IMR-90 (cell line): Measurements from ENCODE around the gene PCSK2. TPM values are rescaled to one million over a fixed set of nuclear protein-coding genes. Genes with fewer than 3 reads are reported as not detected.

Experiments used
- ATAC-seq: fragments of 200-7000 bp; cut with Tn5 transposase; 2 replicates; pipeline ENCODE4 v1.9.1; 2020; ENCODE audit warnings: low read depth, mild to moderate bottlenecking, moderate library complexity
- BruUV-seq: library from RNA; stranded (reverse); fragments of 400-500 nt; replicated peaks from 2 replicates; lab custom pipeline; 2021; lab: Mats Ljungman, UMichigan
- CTCF ChIA-PET: fragments of 300-600 bp; formaldehyde crosslinking; extraction: SDS; loops from one replicate; lab custom pipeline; 2021; ENCODE audit warnings: antibody characterized with exemption; lab: Yijun Ruan, JAX
- POLR2A ChIA-PET: fragments of 300-600 bp; sonication (Branson Sonifier 250); formaldehyde crosslinking; loops from one replicate; lab custom pipeline; 2022; ENCODE audit warnings: antibody characterized with exemption; ENCODE audit not compliant: unreplicated experiment; lab: Charles Lee
- DNase-seq: peaks from one replicate; pipeline ENCODE4 v3.0.0; 2013
- H2AFZ ChIP-seq: replicated peaks from 2 replicates; pipeline ENCODE3; 2013; ENCODE audit warnings: low read length, mild to moderate bottlenecking; ENCODE audit not compliant: poor library complexity
- H2AK5ac ChIP-seq: 2 replicates; pipeline ENCODE4 v1.6.1; 2013; ENCODE audit warnings: low read depth, low read length, inconsistent platforms
- H2AK9ac ChIP-seq: replicated peaks from 2 replicates; pipeline ENCODE3; 2013; ENCODE audit warnings: mild to moderate bottlenecking, low read depth, low read length, moderate library complexity; ENCODE audit not compliant: poor library complexity
- H2BK120ac ChIP-seq: 2 replicates; pipeline ENCODE4 v1.6.1; 2013; ENCODE audit warnings: low read depth, low read length, inconsistent platforms
- H2BK15ac ChIP-seq: 3 replicates; pipeline ENCODE4 v1.6.1; 2013; ENCODE audit warnings: low read depth, low read length, inconsistent platforms
- H2BK20ac ChIP-seq: 2 replicates; pipeline ENCODE4 v1.6.1; 2013; ENCODE audit warnings: low read depth, mild to moderate bottlenecking, inconsistent platforms, low read length, moderate library complexity
- H2BK5ac ChIP-seq: 2 replicates; pipeline ENCODE4 v1.6.1; 2013; ENCODE audit warnings: mild to moderate bottlenecking, low read depth, low read length, inconsistent platforms; ENCODE audit not compliant: poor library complexity, severe bottlenecking
- H3K14ac ChIP-seq: replicated peaks from 2 replicates; pipeline ENCODE4 v1.6.1; 2013; ENCODE audit warnings: low read depth, low read length, inconsistent platforms
- H3K18ac ChIP-seq: 2 replicates; pipeline ENCODE4 v1.6.1; 2013; ENCODE audit warnings: low read depth, low read length, control low read depth
- H3K23ac ChIP-seq: 2 replicates; pipeline ENCODE4 v1.6.1; 2013; ENCODE audit warnings: low read depth, low read length, inconsistent platforms
- H3K27ac ChIP-seq: 2 replicates; pipeline ENCODE4 v1.5.1; 2013; ENCODE audit warnings: mild to moderate bottlenecking, control low read depth, low read length; ENCODE audit not compliant: insufficient read depth
- H3K27me3 ChIP-seq: 2 replicates; pipeline ENCODE4 v1.6.1; 2013; ENCODE audit warnings: low read length; ENCODE audit not compliant: control insufficient read depth, insufficient read depth
- H3K36me3 ChIP-seq: 2 replicates; pipeline ENCODE4 v1.6.1; 2013; ENCODE audit warnings: low read length, mixed read lengths; ENCODE audit not compliant: control insufficient read depth, insufficient read depth
- H3K4ac ChIP-seq: 2 replicates; pipeline ENCODE4 v1.6.1; 2013; ENCODE audit warnings: low read depth, low read length, inconsistent platforms
- H3K4me1 ChIP-seq: 2 replicates; pipeline ENCODE4 v1.6.1; 2013; ENCODE audit warnings: low read length, mixed read lengths; ENCODE audit not compliant: control insufficient read depth, insufficient read depth
- H3K4me2 ChIP-seq: 2 replicates; pipeline ENCODE4 v1.6.1; 2013; ENCODE audit warnings: low read depth, mild to moderate bottlenecking, control low read depth, low read length, moderate library complexity
- H3K4me3 ChIP-seq: 2 replicates; pipeline ENCODE4 v1.5.1; 2013; ENCODE audit warnings: low read depth, mild to moderate bottlenecking, control low read depth, low read length, moderate library complexity; ENCODE audit not compliant: insufficient read depth
- H3K56ac ChIP-seq: 2 replicates; pipeline ENCODE4 v1.6.1; 2013; ENCODE audit warnings: low read length, inconsistent platforms; ENCODE audit not compliant: insufficient read depth; ENCODE audit errors: extremely low read depth
- H3K79me1 ChIP-seq, 2 experiments: 2 replicates each; pipeline ENCODE4 v1.6.1; 2013; ENCODE audit warnings: low read length in 2 of 2, inconsistent platforms in 1 of 2, low read depth in 1 of 2
- H3K9ac ChIP-seq: 2 replicates; pipeline ENCODE4 v1.6.1; 2013; ENCODE audit warnings: low read depth, low read length, control low read depth
- H3K9me1 ChIP-seq: 2 replicates; pipeline ENCODE4 v1.6.1; 2013; ENCODE audit warnings: low read length, inconsistent platforms; ENCODE audit not compliant: insufficient read depth
- H3K9me3 ChIP-seq: 2 replicates; pipeline ENCODE4 v1.6.1; 2013; ENCODE audit warnings: low read length; ENCODE audit not compliant: control insufficient read depth, insufficient read depth
- H4K20me1 ChIP-seq: 2 replicates; pipeline ENCODE4 v1.6.1; 2013; ENCODE audit warnings: low read length, inconsistent platforms; ENCODE audit not compliant: insufficient read depth
- H4K5ac ChIP-seq: 2 replicates; pipeline ENCODE4 v1.6.1; 2013; ENCODE audit warnings: mild to moderate bottlenecking, low read depth, low read length, control low read depth
- H4K8ac ChIP-seq, 2 experiments: 2 replicates each; pipeline ENCODE4 v1.6.1; 2013; ENCODE audit warnings: low read depth in 2 of 2, low read length in 2 of 2, control low read depth in 1 of 2, inconsistent platforms in 1 of 2
- H4K91ac ChIP-seq: 2 replicates; pipeline ENCODE4 v1.6.1; 2013; ENCODE audit warnings: low read depth, low read length, inconsistent platforms; ENCODE audit not compliant: insufficient read depth
- FOS ChIP-seq: fragments of 150-350 bp; IDR thresholded peaks from 2 replicates; pipeline ENCODE4 v1.6.1; 2016; ENCODE audit warnings: low read depth, low read length
- MAFK ChIP-seq: IDR thresholded peaks from 2 replicates; pipeline ENCODE4 v1.6.1; 2012; ENCODE audit warnings: low read depth, low read length, improper control_type of control experiment
- MAZ ChIP-seq: IDR thresholded peaks from 2 replicates; pipeline ENCODE4 v1.6.1; 2012; ENCODE audit warnings: low read depth, mild to moderate bottlenecking, low read length, improper control_type of control experiment, moderate library complexity, borderline replicate concordance
- MXI1 ChIP-seq: IDR thresholded peaks from 2 replicates; pipeline ENCODE4 v1.6.1; 2012; ENCODE audit warnings: low read depth, mild to moderate bottlenecking, low read length, moderate library complexity, borderline replicate concordance
- NFE2L2 ChIP-seq: fragments of 150-350 bp; IDR thresholded peaks from 2 replicates; pipeline ENCODE4 v1.6.1; 2016; ENCODE audit warnings: low read depth, mild to moderate bottlenecking, low read length
- POLR2A ChIP-seq: IDR thresholded peaks from 2 replicates; pipeline ENCODE4 v1.6.1; 2012; ENCODE audit warnings: mild to moderate bottlenecking, low read depth, low read length
- USF2 ChIP-seq: fragments of 150-350 bp; IDR thresholded peaks from 2 replicates; pipeline ENCODE4 v1.6.1; 2017; ENCODE audit warnings: mild to moderate bottlenecking, antibody characterized with exemption, low read length, low read depth
- WGBS, 2 experiments: methylation state at CpG; one replicate each; pipeline versions ENCODE4 v1.1.5 to v1.1.7; 2013; ENCODE audit warnings: missing lambda C conversion rate in 2 of 2; ENCODE audit not compliant: insufficient read length in 1 of 2; ENCODE audit errors: extremely low coverage in 2 of 2; 5-methylcytosine and 5-hydroxymethylcytosine counted together
- dilution Hi-C: fragments of 300-500 bp; cut with HindIII; formaldehyde crosslinking; loops from one replicate; pipeline ENCODE4 v1.14.3; 2018; ENCODE audit warnings: low sequenced_read_pairs; ENCODE audit not compliant: unreplicated experiment
- in situ Hi-C: fragments of 300-500 bp; cut with MboI; formaldehyde crosslinking; loops from 3 replicates; pipeline ENCODE4 v1.14.3; 2019; ENCODE audit warnings: low sequenced_read_pairs, inconsistent platforms, mixed read lengths
- intact Hi-C: fragments of 100-400 bp; cut with micrococcal nuclease; formaldehyde crosslinking; loops from 2 replicates; pipeline ENCODE4 v1.10.0; 2022
- polyA plus RNA-seq, 3 experiments: library from polyadenylated mRNA; depleted of rRNA; stranded (reverse); fragments of >200 nt; gene quantifications; 2 replicates each; pipeline ENCODE4 v1.2.3, GENCODE V29; 2012; ENCODE audit warnings: low replicate concordance in 1 of 3
- total RNA-seq: library from RNA; depleted of rRNA; stranded (reverse); fragments of >200 nt; gene quantifications from 2 replicates; pipeline ENCODE4 v1.2.3, GENCODE V29; 2012

PCSK2 gene
- total and polyA plus RNA-seq, 2 of the 4 experiments (the other 2 are of a cell fraction), result not detected

DNA sequence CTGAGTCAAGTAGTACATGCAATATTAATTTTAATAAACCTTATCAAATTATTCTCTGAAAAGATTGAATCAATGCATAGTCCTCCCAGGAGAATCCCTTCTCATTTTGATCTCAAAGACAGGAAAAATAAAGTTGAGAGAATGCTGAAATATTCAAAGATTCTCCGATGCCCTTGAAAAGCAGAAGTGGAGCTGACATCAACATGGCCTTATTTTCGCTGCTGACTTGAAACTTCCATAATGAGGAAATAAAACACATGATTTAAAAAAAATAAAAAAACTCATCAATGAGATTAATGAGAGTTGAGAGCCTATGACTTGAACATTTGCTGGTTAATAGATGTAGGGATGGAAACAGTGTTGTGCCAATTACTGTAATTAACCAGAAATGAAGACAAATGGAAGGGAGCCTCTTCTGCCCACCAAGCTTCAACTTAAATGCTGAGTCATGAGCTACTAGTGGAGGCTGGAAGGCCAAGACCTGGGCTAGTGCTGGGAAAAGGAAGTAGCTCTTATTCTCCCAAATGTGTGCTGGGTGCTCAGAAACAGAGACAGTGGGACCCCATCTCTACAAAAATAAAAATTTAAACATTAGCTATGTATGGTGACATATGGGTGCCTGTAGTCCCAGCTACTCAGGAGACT is 164.4 kb downstream of the PCSK2 start:
- Histone ChIP-seq H3K14ac (no peak overlapping the region), H3K27me3 (no peaks in the 10 kb centered on the region), H3K18ac (no peak overlapping the region), H4K20me1 (no peaks in the 10 kb centered on the region), H2BK120ac (no peak overlapping the region), H3K9ac (no peak overlapping the region), H3K36me3 (no peaks in the 10 kb centered on the region), H3K79me1 (no peaks in the 10 kb centered on the region), H2AK9ac (no peak overlapping the region), H2AFZ (no peak overlapping the region), H3K9me1 (no peaks in the 10 kb centered on the region), H2BK20ac (no peak overlapping the region), H2BK15ac (no peak overlapping the region), H3K4me1 (no peaks in the 10 kb centered on the region), H2AK5ac (no peak overlapping the region), H4K91ac (no peak overlapping the region), H4K8ac (no peak overlapping the region), H3K23ac (no peak overlapping the region), H3K4ac (no peak overlapping the region), H3K4me3 (no peak overlapping the region), H3K27ac (no peak overlapping the region), H2BK5ac (no peak overlapping the region), H3K56ac (no peak overlapping the region), H3K9me3 (no peaks in the 10 kb centered on the region), H4K5ac (no peak overlapping the region), H3K4me2 (no peak overlapping the region)
- no TSS peak for BruUV-seq
- intact Hi-C loops (no loop called here), dilution Hi-C loops (no loop called here), in situ Hi-C loops (no loop called here)
- ATAC-seq, result no peak
- no peak for DNase-seq
- ChIA-PET POLR2A (no interaction called here), CTCF (no interaction called here)
- WGBS, 2 experiments, result no CpG with 5 or more reads among the region's 2 CpGs
- no peak for TF ChIP-seq FOS
- peak; percentile 72 for TF ChIP-seq NFE2L2
- no peak for TF ChIP-seq USF2
- no peak for TF ChIP-seq MXI1
- TF ChIP-seq MAZ, result no peak
- peak; percentile 46 for TF ChIP-seq MAFK
- no peak for TF ChIP-seq POLR2A
